Skeletal muscle satellite cell (primary cell): Measurements from ENCODE around the gene ZNF335.
"Not testable (repeated sequence)": the region's sequence is repeated elsewhere in the genome, so short reads cannot be mapped to it uniquely, and the experiment has no call there.

Source experiments
- H3K27me3 ChIP-seq: 2 replicates; pipeline ENCODE4 v1.7.0; 2013; ENCODE audit warnings: low read length; ENCODE audit not compliant: control insufficient read depth, insufficient read depth
- H3K36me3 ChIP-seq: 2 replicates; pipeline ENCODE4 v1.7.0; 2013; ENCODE audit warnings: mild to moderate bottlenecking, control low read depth, low read length; ENCODE audit not compliant: insufficient read depth
- H3K4me1 ChIP-seq: 2 replicates; pipeline ENCODE4 v1.7.0; 2013; ENCODE audit warnings: low read length; ENCODE audit not compliant: control insufficient read depth, insufficient read depth
- H3K4me2 ChIP-seq: 2 replicates; pipeline ENCODE4 v1.7.0; 2013; ENCODE audit warnings: mild to moderate bottlenecking, low read length
- H3K4me3 ChIP-seq: 2 replicates; pipeline ENCODE4 v1.7.0; 2013; ENCODE audit warnings: low read length
- H3K9ac ChIP-seq: 2 replicates; pipeline ENCODE4 v1.7.0; 2013; ENCODE audit warnings: mild to moderate bottlenecking, low read depth, low read length, moderate library complexity
- H3K9me3 ChIP-seq: replicated peaks from 2 replicates; pipeline ENCODE4 v1.7.0; 2013; ENCODE audit warnings: mild to moderate bottlenecking, control low read depth, low read length

The ZNF335 gene

GRCh38 chr20:45907219-45907948, 64.6 kb downstream of the ZNF335 start:
- peaks cover 20% of the 10 kb centered on the region for H3K4me1 ChIP-seq

GRCh38 chr20:45905505-45906079, 66.4 kb downstream of the ZNF335 start:
- Histone ChIP-seq H3K9me3 (no peaks in the 10 kb centered on the region), H3K9ac (no peak overlapping the region), H3K4me2 (no peak overlapping the region), H3K4me1 (peaks cover 5% of the 10 kb centered on the region), H3K4me3 (no peak overlapping the region), H3K36me3 (no peaks in the 10 kb centered on the region), H3K27me3 (no peaks in the 10 kb centered on the region)

More at GRCh38 chr20:45907219-45907948, 64.6 kb downstream of the ZNF335 start:
- no peaks in the 10 kb centered on the region for H3K27me3 ChIP-seq
- H3K9me3 ChIP-seq = no peaks in the 10 kb centered on the region
- no peaks in the 10 kb centered on the region for H3K36me3 ChIP-seq
- no peak overlapping the region for H3K4me3 ChIP-seq
- H3K9ac ChIP-seq = no peak overlapping the region
- H3K4me2 ChIP-seq = no peak overlapping the region

- H3K4me3 ChIP-seq = no peak overlapping the region
- no peak overlapping the region for H3K9ac ChIP-seq
- H3K4me2 ChIP-seq = no peak overlapping the region
- H3K4me1 ChIP-seq = peaks cover 3% of the 10 kb centered on the region
- H3K27me3 ChIP-seq = no peaks in the 10 kb centered on the region
- no peaks in the 10 kb centered on the region for H3K9me3 ChIP-seq
- H3K36me3 ChIP-seq = no peaks in the 10 kb centered on the region
These were observed 67.2 kb downstream of the ZNF335 start for GRCh38 chr20:45904583-45905504.

GRCh38 chr20:45902199-45902701, 69.8 kb downstream of the ZNF335 start:
- H3K9me3 ChIP-seq = no peaks in the 10 kb centered on the region
- H3K9ac ChIP-seq = no peak overlapping the region
- peaks cover 3% of the 10 kb centered on the region for H3K4me1 ChIP-seq
- no peaks in the 10 kb centered on the region for H3K27me3 ChIP-seq
- no peak overlapping the region for H3K4me3 ChIP-seq
- peaks cover 19% of the 10 kb centered on the region for H3K36me3 ChIP-seq
- H3K4me2 ChIP-seq = no peak overlapping the region

GRCh38 chr20:45901332-45901731, 70.7 kb downstream of the ZNF335 start:
- H3K9me3 ChIP-seq, H3K27me3 ChIP-seq, H3K4me1 ChIP-seq, H3K4me3 ChIP-seq, H3K9ac ChIP-seq, H3K4me2 ChIP-seq: not testable (repeated sequence)
- H3K36me3 ChIP-seq = peaks cover 26% of the 10 kb centered on the region

DNA sequence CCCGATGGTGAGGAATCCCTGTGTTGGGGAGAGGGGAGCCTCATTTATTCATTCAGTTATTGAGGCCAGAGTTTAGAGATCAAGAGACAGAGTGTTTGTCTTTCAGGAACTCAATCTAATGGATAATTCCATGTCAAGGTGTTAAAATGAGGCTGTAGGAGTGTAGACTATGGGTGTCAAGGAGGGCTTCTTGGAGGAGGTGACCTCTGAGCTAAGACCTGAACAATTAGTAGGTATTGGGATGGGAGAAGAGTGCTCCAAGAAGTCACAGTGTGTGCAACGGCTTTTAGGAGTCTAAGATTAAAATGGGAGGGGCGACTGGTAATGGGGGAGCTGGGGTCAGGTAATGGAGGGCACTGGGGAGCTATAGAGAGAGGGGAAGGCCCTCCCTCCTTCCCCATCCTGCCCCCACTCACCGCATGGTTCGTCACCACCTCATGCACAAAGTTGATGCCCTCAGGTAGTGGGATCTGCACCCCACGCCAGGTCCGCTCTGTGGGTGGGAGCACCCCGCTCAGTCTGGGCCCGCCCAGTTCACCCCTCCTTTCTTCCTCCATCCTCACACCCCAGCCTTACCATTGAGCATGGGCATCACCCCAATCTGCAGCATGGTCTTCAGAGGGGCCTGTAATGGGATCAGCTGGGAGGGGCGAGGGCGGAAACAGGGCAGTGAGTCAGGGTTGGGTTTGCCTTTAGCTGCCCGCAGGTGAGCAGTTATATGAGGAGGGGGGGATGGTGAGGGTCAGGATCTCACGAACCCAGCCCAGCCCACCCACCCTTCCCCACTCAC, 72.8 kb downstream of the ZNF335 start:
- H3K9ac ChIP-seq = no peak overlapping the region
- no peaks in the 10 kb centered on the region for H3K4me1 ChIP-seq
- H3K9me3 ChIP-seq = no peaks in the 10 kb centered on the region
- no peak overlapping the region for H3K4me3 ChIP-seq
- no peak overlapping the region for H3K4me2 ChIP-seq
- H3K27me3 ChIP-seq = no peaks in the 10 kb centered on the region
- H3K36me3 ChIP-seq = peaks cover 38% of the 10 kb centered on the region
